GM21367 (cell line): ENCODE results near the gene TANGO6.
"Not testable (repeated sequence)": the region's sequence is repeated elsewhere in the genome, so short reads cannot be mapped to it uniquely, and the experiment has no call there.

Source experiments
- ATAC-seq: cut with Tn5 transposase; IDR thresholded peaks from one replicate; pipeline ENCODE4 v1.9.1; 2021; ENCODE audit not compliant: unreplicated experiment

The TANGO6 gene

DNA sequence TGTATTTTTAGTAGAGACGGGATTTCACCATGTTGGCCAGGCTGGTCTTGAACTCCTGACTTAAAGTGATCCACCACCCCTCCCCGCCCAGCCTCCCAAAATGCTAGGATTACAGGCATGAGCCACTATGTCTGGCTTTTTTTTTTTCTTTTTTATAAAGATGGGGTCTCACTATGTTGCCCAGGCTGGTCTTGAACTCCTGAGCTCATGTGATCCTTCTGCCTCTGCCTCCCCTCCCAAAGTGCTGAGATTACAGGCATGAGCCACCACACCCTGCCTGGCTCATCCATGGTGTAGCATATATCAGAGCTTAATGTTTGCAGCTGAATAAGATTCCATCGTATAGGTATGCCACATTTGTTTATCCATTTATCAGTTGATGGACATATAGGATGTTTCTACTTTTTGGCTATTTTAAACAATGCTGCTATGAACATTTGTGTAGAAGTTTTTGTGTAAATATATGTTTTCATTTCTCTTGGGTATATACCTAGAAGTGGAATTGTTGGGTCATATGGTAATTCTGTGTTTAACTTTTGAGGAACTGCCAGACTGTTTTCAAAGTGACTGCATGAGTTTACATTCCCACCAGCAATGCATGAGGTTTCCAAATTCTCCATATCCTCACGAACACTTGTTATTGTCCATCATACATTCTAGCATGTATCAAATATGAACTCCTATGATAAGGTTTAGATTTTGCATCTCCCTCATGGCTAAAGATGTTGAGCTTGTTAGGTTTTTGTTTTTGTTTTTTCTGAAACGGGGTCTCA, 206.5 kb downstream of the TANGO6 start:
- ATAC-seq = no peak

- ATAC-seq = not testable (repeated sequence)
Measured at GRCh38 chr16:69051517-69051830, 208.1 kb downstream of the TANGO6 start.

GRCh38 chr16:69055008-69055407, 211.7 kb downstream of the TANGO6 start:
- no peak for ATAC-seq

- ATAC-seq = no peak
Measured at GRCh38 chr16:69055980-69056379, 212.6 kb downstream of the TANGO6 start.

GRCh38 chr16:69056421-69056820, 213.1 kb downstream of the TANGO6 start:
- ATAC-seq = no peak

DNA sequence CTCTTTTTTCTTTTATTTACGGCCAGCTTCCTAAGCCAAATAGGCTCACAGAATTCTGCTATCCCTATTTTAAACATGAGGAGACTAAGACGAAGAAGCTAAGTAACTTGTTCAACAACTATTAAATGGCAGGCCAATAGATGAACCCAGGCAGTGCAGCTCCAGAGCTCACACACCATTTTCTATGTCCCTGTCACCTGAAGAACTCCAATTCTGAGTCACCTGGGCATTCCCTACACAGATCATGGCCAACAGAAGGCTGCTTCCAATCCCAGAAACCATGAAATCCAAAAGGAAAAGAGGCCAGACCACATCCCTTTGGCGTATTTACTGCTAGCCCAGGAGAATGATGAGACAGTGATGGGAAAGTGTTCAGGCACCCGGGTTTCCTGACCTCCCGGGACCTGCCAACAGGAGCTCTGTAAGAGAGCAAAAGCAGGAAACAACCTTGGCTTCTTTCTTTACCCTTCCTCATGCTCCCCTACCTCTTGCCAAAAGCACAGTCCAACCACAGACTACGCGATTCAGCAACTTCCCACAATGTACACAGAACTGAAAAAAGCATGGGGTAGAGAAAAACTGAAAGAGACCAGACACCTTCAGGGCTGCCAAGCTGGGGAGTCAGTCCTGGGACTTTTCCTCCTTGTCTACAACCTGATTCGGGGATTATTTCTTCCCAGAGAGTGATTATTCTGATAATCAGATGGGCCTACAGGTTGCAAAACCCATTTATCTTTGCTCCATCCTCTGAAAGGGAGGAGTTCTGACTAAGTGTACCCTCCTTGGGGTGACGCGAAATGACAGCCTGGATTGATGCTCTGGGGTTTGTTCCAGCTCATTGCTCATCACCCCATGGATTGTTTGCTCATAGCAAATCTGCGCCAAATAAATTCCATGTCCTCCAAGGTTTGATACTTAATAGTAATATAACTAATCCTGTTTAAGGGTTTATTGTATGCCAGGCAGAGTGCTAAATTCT, 214.4 kb downstream of the TANGO6 start:
- no peak for ATAC-seq

GRCh38 chr16:69063491-69063890, 220.2 kb downstream of the TANGO6 start:
- not testable (repeated sequence) for ATAC-seq

GRCh38 chr16:69064124-69064763, 220.9 kb downstream of the TANGO6 start:
- ATAC-seq = no peak

- no peak for ATAC-seq
Measured at GRCh38 chr16:69064764-69065313, 221.5 kb downstream of the TANGO6 start.

DNA sequence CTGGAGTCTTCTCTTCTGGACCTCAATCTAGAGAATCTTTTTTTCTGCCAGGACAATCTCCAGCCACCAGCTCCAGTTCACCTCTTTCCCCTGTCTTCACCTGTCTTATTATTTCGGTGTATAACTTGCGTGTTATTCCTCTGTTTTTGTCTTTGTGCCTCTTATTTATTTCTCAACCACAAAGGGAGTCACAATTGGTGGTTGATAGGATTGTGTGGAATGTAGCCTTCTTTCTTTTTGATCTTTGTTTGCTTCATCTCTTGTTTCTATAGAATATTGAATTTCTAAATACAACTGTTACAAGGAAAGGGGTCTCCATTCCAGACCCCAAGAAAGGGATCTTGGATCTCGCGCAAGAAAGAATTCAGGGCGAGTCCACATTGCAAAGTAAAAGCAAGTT, 226.2 kb downstream of the TANGO6 start:
- ATAC-seq = no peak

DNA sequence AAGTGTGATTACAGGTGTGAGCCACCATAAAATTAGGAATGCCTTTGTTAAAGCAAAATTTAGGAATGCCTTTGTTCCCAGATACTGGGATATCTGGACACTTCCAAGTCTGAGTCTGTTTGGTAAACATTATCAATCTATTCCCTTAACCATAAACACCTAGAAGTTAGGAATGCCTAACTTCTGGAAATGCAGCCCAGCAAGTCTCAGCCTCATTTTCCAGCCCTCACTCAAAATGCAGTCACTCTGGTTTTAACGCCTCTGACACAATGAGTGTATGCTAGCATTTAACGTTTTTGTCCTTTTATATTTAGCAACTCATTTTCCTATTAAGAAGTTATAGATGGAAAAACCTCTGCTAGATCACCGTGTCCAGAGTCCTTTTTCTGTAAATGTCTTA, 227.7 kb downstream of the TANGO6 start:
- no peak for ATAC-seq

GRCh38 chr16:69072640-69072974, 229.3 kb downstream of the TANGO6 start:
- no peak for ATAC-seq

- no peak for ATAC-seq
Measured at GRCh38 chr16:69073181-69073702, 229.9 kb downstream of the TANGO6 start.

DNA sequence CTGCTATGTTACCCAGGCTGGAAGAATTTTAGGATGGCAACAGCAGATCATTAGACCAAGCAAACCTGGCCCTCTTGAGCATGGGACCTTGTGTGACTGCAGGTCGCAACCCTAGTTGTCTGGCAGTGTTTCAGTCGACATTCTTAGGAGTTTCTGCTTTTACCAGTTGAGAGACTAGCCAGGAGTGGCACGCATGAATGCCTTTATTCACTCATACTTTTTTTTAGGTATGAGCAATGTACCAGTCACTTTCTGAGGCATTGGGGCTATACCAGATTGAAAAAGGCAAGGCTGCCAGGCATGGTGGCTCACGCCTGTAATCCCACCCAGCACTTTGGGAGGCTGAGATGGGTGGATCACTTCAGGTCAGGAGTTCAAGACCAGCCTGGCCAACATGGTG, 233.9 kb downstream of the TANGO6 start:
- ATAC-seq = no peak

- no peak for ATAC-seq
Measured at GRCh38 chr16:69078073-69078472, 234.7 kb downstream of the TANGO6 start.

GRCh38 chr16:69079697-69080096, 236.4 kb downstream of the TANGO6 start:
- no peak for ATAC-seq

DNA sequence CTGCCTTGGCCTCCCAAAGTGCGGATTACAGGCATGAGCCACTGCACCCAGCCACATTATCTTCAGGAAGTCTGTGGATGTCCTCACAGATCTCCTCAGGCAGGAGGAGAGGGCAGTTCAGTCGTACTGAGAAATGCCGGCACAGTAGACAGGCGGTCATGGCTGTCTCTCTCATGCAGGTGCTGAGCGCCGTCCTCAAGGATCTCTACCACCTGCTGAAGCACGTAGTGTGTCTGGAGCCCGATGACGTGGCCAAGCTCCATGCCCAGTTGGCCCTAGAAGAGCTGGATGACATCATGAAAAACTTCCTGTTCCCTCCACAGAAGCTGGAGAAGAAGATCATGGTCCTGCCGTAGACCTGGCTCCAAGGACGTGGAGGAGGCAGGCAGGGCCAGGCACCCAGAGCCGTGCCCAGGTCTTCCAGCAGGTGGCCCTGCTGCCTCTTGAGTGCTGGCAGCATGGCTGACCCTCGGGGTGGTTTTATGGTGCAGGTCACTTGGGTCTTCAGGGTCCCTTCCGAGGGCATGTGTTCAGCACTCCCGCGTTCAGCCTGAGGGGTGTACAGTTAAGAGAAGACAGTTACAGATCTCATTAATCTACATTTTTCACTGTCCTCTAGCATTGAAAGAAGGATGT, 240.1 kb downstream of the TANGO6 start:
- no peak for ATAC-seq

- ATAC-seq = no peak
Measured at GRCh38 chr16:69084289-69084688, 241.0 kb downstream of the TANGO6 start.

- ATAC-seq = no peak
Measured at GRCh38 chr16:69085032-69085695, 241.8 kb downstream of the TANGO6 start.

DNA sequence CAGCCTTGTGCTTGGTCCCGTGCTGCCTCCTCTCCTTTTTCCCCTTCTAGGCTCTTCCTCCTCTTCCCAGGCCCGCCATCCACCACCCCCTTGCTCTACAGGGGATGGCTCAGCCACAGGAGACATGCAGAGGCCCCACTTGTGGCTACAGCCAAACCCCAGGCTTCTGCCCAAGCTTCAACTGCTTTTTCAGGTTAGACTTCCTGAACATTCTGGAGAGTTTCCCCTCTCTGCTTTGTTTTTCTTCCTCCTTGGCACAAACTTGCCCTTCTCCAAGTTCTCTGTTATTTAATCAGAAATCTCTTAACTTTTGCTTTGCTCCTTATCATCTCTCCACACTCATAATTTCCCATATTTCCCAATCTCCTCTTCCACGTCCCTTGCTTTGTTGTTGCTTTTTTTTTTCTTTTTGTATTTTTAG, 243.8 kb downstream of the TANGO6 start:
- ATAC-seq = no peak
